Suppressor macrophage treated with lipopolysaccharide for 1 hour (primary cell): ENCODE results near the gene SSR4.

ENCODE experiments used
- DNase-seq, 3 donors: peaks; one replicate each; pipeline ENCODE4 v3.0.0-alpha.2; 2020 to 2022

Gene SSR4

GRCh38 chrX:153782313-153782712, 12.2 kb upstream of the SSR4 start:
- no peak for DNase-seq

DNA sequence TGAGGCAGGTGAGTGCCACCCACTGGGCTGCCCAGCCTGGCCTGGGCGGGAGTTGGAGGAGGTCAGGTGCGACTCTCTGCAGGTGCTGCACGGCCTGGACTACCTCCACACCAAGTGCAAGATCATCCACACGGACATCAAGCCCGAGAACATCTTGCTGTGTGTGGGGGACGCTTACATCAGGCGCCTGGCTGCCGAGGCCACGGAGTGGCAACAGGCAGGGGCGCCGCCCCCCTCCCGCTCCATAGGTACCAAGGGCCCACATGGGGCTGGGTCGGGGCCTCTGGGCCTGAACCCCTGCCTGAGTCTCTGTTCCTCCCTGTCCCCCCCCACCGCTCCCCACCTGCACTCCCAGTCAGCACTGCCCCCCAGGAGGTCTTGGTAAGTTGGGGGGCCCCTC, 11.6 kb upstream of the SSR4 start:
- DNase-seq = no peak

GRCh38 chrX:153783378-153784013, 11.0 kb upstream of the SSR4 start:
- no peak for DNase-seq

- no peak for DNase-seq
These were observed 10.0 kb upstream of the SSR4 start for GRCh38 chrX:153784325-153784967.

GRCh38 chrX:153786669-153787068, 7.8 kb upstream of the SSR4 start:
- no peak for DNase-seq

- no peak for DNase-seq
These were observed 4.8 kb upstream of the SSR4 start for GRCh38 chrX:153789654-153790053.

DNA sequence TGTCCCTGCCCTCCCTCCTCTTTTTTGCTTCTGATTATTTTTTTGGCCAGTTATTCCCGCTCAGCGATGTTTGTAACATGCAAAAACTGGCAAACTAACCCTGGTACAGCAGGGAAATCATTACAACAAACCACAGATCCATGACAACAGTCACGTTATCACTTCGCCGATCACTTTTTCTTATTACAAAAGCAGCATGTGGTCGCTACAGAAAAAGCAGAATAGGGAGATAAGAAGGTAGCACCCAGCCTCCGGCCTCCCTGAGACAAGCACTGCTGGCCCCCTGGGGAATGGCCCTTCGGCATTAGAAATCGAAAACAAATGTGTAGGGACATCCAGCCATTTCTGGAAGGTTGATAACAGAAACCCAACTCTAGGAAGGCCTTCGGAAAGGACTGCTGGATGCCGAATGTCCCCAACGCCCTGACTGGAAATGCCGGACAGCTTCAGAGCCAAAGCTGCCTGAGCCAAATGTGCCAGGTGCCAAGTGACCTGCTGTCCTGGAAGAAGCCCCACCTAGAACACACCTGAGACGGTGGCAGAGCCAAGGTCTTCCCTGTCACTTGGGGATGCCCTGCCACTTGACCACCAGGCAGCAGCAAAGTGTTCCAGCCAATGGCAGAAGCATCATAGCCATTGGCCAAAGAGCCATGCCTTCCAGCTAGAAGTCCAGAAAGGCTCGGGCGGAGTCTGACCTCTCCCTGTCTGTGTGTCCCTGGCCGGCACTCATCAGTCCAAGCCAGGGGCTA, 3.2 kb upstream of the SSR4 start:
- no peak for DNase-seq

DNA sequence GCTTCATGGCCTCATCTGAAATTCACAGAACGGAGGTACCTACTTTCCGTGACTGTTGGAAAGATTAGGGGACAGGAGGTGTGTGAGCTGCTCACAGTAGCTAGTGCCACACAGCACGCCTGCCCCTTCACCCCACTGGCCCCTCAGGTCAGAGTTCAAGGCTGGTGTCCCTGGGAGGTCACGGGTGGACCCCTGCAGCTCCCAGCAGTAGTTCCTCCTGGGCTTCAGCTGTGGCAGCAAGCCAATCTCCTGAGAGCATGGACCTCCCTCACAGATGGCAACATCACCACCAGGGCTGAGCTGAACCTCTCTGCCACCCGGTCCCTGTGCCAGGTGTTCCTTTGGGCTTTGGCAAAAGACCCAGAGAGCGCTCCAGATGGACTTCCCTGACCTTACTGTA, 2.1 kb upstream of the SSR4 start:
- DNase-seq = no peak

DNA sequence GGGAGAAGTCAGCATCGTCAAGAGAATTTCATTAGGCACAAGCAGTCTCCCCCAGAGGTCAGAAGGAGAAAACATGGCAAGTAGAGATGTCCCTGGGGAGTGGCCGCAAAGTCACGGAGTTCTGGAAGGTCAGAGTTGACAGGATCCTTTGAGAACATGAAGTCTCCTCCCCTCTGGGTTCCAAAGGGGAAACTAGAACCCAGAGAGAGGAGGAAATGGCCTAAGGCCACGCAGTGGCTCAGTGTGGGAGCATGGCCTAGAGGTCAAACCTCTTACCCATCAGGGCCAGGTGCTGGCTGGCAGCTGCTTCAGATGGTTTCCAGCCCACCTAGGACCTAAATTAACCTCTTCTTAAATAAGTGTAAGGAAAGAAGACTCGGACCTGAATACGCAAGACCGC, 1.2 kb upstream of the SSR4 start:
- peak; percentile 55 to 61 (median 59) for DNase-seq

DNA sequence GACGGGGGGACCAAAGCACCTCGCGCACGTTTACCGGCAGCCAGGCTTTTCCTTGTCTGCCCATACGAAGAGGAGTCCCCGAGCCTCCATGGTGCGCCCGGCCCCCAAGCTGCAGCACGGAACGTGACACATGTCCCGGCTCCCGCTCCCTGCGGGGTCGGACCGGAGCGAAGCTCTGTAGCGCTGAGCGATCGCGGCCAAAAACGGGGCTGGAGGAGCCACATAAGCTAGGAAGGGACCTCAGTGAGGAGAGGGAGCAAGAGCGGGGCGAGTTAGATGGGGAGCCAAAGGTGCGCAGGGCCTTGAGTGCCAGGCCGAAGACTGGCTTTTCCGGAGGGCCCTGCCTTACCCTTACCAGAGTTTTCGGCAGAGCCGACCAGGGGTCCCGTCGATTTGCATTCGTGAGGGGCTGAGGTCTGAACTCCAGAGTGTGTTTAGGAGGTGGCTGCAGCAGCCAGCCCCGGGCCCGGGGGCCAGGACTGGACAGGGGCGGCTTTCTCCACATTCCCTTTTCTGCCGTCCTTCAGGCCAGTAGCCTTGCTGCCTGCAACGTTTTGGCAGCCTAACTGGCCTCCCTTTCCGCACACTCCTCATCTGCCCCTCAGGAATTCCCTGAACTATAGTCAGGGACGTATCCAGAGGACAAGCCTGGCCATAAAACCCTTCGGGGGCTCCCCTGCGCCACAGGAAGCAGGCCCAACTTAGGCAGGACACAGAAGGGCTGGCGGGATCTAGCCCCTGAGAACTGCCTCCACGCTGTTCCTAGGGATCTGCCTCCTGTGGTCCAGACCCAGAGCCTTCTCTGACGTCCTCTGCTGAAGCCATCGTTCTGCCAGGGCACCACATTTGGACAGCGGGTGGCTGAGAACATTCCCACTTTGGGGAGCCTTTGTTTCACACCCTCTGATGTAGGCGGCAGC, 689 bp downstream of the SSR4 start:
- DNase-seq = peak in 2 of 3 donors; percentile 21 to 47

GRCh38 chrX:153797415-153798015, 3.0 kb downstream of the SSR4 start:
- no peak for DNase-seq

GRCh38 chrX:153799326-153799725, 4.9 kb downstream of the SSR4 start:
- DNase-seq = no peak

- DNase-seq = no peak
These were observed 5.8 kb downstream of the SSR4 start for GRCh38 chrX:153800177-153800722.

DNA sequence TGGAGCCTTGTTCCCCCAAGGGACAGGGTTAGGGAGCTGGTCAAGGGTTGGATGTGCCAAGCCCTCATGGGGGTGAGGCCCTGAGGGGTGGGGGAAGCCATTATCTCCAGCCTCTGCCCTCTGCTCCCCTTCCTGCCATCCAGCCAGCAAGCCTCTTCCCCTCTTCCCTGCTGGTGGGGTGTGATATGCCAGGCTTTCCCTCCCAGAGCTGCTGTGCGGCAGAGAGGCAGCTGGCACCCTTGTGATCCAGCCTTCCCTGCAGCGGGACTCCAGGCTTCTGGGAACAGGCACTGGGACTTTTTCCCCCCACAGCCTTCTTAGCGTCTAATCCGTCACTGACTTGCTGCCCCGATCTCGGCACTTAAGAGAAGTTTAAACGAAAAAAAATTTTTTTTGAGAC, 6.3 kb downstream of the SSR4 start:
- DNase-seq = no peak

DNA sequence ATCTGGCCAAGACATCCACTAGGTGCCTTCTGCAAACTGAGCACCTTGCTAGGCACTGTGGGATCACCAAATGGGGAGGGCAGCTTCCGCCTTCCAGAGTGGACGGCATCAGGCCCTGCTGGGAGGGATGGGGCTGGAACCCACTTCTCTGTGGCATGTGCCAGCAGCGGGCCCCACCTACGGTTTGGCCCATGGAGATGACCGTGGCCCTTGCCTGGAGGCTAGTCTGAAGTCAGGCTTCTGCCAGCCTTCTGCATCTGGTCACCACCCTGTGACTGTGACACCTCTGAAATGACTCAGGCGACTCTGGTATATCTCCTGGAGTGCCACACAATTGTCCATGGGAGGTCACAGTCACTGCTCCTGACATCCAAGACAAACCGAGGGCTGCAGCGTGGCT, 7.2 kb downstream of the SSR4 start:
- peak; percentile 42 to 60 (median 45) for DNase-seq

DNA sequence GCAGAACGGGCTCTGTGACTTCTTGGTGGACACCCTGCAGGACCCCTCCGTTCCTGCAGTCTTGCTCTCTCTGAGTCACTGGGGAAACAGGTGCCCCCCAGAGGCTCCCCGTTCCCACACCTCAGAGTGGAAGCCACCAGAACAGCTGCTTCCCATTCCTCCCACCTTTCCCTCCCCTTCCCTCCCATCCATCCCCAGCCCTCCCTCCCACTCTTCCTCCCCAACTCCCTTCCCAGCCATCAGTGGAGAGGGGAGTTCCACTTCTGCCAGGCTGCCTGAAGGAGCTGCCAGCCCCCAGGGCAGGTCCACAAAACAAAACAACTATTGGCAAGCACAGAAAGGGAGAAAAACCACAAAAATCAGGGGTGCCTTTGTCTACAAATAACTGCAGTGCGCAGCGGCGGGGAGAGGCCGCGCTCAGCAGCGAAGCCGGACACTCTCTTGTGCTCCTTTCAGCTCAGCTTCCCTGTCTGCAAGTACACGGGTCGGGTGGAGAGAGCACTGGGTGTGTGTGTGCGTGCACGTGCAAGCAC, 8.1 kb downstream of the SSR4 start:
- DNase-seq = no peak

GRCh38 chrX:153803211-153804099, 9.0 kb downstream of the SSR4 start:
- DNase-seq = no peak

DNA sequence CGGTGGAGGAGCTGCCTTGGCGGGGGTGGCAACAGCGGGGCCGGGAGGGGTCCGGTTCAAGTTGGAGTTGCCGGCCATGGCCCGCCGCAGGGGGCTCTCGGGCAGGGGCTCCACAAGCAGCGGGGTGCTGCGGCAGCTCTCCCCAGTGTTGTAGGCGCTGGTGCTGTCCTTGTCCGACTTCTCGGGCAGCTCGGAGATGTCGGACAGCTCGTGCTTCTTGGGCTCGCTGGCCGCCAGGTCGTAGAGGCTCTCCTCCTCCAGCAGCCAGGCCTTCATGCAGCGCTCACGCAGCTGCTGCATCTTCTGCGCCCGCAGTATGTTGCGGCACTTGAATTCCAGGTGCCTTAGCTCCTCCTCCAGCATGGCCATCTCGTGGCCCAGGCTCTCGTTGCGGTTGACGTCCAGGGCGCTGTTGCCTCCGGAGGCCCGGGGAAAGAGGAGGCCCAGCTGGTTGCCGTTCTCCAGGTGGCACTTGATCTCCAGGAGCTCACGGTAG, 9.7 kb downstream of the SSR4 start:
- DNase-seq = no peak

DNA sequence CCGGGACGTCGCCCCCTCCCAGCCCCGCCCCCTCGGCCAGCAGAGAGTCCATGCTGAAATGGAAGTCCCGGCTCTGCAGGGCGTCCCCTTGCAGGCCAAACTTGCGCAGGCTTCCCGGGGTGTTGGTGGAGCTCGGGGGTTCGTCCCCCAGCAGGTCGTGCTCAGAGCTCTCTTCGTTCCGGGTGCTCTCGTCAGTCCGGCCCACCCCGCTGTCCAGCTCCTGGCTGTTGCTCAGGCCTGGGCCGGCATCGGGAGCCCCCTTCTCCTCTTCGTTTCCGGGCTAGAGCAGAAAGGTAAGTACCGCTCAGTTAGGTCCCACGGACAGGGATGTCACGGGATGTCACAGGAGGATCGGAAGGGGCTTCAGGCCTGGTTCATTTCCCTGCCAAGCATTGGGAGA, 10.2 kb downstream of the SSR4 start:
- DNase-seq = no peak

DNA sequence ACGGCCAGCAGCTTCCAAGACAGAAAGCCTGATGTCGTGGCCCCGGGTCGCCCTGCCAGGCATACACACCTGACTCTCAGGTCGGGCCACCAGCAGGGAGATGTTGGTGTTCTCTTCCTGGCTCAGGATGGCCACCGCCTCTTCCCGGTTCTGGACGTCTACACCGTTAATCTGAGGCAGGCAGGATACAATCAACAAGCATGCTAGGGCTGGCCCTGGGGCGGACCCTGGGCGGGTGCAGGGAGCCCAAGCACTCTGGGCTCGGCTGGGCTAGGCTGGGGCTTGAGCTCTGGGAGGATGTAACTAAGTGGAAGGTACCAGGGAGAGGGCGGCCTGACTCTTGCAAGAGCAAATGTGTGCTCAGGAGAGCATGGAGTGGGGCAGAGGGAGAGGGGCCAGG, 11.0 kb downstream of the SSR4 start:
- no peak for DNase-seq
